ENCODE results near the gene FBXO38.

The FBXO38 gene

GRCh38 chr5:148491015-148491792 lies 107.4 kb downstream of the FBXO38 start:
- no peak overlapping the region for H3K4me3 ChIP-seq (ENCODE audit: low read length in 2 of 2)
- H3K4me1 ChIP-seq (ENCODE audit: control insufficient read depth, insufficient read depth, low read length), result no peaks in the 10 kb centered on the region
- no peaks in the 10 kb centered on the region for H3K9me3 ChIP-seq (ENCODE audit: control insufficient read depth in 2 of 2, low read length in 2 of 2)
- no peak overlapping the region for H3K9ac ChIP-seq (ENCODE audit: low read length in 2 of 2)
- no peaks in the 10 kb centered on the region for H3K27me3 ChIP-seq (ENCODE audit: control insufficient read depth in 1 of 2, insufficient read depth in 2 of 2, low read length in 2 of 2)
- no peak overlapping the region for H3K27ac ChIP-seq (ENCODE audit: low read length)
- no peaks in the 10 kb centered on the region for H3K36me3 ChIP-seq (ENCODE audit: control insufficient read depth in 2 of 2, insufficient read depth in 2 of 2, low read length in 2 of 2)

- Histone ChIP-seq H3K4me3 (ENCODE audit: low read length in 2 of 2) (no peak overlapping the region), H3K9me3 (ENCODE audit: control insufficient read depth in 2 of 2, low read length in 2 of 2) (no peaks in the 10 kb centered on the region), H3K9ac (ENCODE audit: low read length in 2 of 2) (no peak overlapping the region), H3K4me1 (ENCODE audit: control insufficient read depth, insufficient read depth, low read length) (no peaks in the 10 kb centered on the region), H3K27ac (ENCODE audit: low read length) (no peak overlapping the region), H3K36me3 (ENCODE audit: control insufficient read depth in 2 of 2, insufficient read depth in 2 of 2, low read length in 2 of 2) (no peaks in the 10 kb centered on the region), H3K27me3 (ENCODE audit: control insufficient read depth in 1 of 2, insufficient read depth in 2 of 2, low read length in 2 of 2) (no peaks in the 10 kb centered on the region)
Observed at GRCh38 chr5:148491793-148492184, 108.0 kb downstream of the FBXO38 start.

- H3K4me1 ChIP-seq (ENCODE audit: control insufficient read depth, insufficient read depth, low read length), result no peaks in the 10 kb centered on the region
- no peak overlapping the region for H3K27ac ChIP-seq (ENCODE audit: low read length)
- no peaks in the 10 kb centered on the region for H3K27me3 ChIP-seq (ENCODE audit: control insufficient read depth in 1 of 2, insufficient read depth in 2 of 2, low read length in 2 of 2)
- H3K9me3 ChIP-seq (ENCODE audit: control insufficient read depth in 2 of 2, low read length in 2 of 2), result no peaks in the 10 kb centered on the region
- H3K4me3 ChIP-seq (ENCODE audit: low read length in 2 of 2), result no peak overlapping the region
- no peaks in the 10 kb centered on the region for H3K36me3 ChIP-seq (ENCODE audit: control insufficient read depth in 2 of 2, insufficient read depth in 2 of 2, low read length in 2 of 2)
- no peak overlapping the region for H3K9ac ChIP-seq (ENCODE audit: low read length in 2 of 2)
Observed at GRCh38 chr5:148492351-148492750, 108.6 kb downstream of the FBXO38 start.
